Measurements from ENCODE around the gene IFT88.

IFT88 gene

DNA sequence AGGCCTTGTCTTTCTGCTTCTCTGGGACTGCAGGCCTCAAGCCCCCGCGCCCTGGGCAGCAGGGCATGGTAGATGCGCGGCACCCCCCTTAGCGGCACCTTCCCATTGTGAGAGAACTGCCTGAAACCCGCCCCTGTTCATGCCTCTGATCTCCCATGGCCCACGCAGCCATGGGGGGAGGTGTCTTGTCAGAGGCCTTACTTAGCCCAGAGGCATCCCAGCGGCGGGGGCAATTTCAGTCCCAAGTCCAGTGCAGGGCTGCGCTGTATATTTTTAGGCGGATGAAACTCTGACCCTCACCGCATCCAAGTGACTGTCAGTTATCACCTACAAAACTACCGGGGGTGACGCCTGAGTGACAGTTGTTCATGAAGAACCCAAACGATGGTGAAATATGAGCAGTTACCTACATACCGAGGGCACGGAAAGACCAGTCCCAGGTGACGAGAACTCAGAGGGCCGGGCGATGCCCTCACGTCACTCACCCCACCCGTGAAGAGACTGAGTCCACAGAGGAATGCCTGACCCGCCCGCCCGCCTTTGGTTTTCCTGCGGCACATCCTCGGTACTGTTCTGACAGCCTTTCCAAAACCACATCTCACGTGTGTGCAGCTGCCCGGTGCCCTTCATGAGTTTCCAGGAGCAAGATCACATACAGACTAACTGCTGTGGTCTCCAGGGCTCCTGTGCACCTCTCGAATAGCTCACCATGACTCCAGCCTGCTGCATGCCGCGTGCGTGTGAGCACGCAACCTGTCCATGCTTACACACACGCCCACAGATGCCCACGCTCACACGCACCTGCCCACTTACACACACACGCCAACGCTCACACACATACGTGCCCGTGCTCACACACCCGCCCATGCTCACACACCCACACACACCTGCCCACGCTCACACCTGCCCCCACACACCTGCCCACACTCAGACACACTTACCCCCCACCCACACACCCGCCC lies 150.9 kb downstream of the IFT88 start:
- no peak for DNase-seq

DNA sequence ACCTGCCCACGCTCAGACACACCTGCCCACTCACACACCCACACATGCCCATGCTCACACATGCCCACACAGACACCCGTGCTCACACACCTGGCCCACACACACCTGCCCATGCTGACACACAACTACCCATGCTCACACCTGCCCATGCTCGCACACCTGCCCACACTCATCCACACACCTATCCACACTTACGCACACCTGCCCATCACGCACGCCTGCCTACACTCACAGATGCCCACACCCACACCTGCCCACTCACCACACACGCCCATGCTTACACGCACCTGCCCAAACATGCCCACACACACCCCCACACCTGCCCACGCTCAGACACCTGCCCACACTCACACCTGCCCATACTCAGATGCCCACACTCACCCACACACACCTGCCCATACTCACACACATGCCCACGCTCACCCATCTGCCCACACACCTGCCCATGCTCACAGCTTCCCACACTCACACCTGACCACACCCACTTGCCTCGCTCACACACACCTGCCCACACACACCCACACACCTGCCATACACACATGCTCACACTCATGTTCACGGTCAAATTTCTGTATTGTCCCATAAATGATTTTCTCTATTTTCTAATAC lies 152.1 kb downstream of the IFT88 start:
- no peak for DNase-seq

DNA sequence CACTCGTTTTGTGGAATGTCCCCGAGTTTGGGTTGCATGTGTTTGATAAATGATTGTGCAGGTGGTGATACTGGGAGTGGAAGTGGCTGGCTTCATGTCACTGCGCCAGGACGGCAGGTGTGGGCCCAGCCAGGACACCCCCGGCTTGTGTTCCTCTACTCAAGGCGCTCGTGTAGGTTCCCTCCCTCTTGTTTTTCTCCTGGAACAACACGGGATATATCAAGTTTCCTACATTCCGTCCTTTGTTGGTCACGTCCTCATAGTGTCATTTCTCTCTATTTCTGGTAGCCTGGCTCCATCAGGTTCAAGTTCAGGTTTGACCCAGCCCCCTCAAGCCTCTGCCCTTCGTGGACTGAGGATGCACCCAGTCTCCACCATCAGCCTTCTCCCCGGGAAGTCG lies 152.8 kb downstream of the IFT88 start:
- no peak for DNase-seq

DNA sequence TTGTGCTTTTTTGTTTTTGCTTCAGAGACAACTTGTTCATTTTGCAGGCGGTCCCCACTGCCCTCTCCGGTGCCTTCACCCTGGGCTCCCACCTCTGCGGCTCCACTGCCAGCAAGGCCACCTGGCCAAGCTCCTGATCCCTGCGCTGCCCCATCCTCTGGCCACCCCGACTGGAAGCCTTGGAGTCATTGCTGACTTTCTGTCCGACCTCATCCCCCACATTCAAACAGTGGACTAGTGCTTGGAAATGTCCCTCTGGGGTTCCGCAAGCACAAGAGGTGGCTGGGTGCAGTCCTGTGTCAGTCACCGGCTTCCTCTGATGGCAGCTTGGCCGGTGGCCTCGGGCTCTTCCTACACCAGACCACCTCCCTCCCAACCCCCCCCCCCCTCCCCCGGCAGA lies 153.5 kb downstream of the IFT88 start:
- DNase-seq, result no peak

DNA sequence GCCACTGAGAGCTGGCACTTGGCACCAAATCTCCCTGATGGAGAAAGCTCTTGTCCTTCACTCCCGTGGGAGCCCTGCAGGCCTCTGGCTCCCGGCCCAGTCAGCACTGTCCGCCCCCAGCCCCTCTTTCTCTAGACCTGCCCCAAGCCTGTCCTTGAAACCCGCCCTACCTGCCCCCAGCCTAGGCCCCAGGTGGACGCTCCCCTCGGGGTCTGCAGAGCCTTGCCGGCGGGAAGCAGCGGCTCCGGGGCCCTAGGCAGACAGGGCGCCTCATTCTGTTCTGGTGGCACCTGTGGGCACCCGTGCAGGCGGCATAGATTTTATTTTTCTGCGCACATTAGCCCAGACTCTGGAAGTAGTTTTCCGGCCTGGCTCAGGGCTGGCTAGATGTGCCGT lies 154.1 kb downstream of the IFT88 start:
- no peak for DNase-seq

DNA sequence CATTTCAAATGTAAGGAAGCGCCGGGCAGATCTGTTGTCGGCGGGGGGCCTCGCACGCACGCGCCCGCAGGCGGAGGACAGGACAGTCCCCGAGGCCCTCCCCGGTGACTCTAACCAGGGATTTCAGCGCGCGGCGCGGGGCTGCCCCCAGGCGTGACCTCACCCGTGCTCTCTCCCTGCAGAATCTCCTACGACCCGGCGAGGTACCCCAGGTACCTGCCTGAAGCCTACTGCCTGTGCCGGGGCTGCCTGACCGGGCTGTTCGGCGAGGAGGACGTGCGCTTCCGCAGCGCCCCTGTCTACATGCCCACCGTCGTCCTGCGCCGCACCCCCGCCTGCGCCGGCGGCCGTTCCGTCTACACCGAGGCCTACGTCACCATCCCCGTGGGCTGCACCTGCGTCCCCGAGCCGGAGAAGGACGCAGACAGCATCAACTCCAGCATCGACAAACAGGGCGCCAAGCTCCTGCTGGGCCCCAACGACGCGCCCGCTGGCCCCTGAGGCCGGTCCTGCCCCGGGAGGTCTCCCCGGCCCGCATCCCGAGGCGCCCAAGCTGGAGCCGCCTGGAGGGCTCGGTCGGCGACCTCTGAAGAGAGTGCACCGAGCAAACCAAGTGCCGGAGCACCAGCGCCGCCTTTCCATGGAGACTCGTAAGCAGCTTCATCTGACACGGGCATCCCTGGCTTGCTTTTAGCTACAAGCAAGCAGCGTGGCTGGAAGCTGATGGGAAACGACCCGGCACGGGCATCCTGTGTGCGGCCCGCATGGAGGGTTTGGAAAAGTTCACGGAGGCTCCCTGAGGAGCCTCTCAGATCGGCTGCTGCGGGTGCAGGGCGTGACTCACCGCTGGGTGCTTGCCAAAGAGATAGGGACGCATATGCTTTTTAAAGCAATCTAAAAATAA lies 154.7 kb downstream of the IFT88 start:
- no peak for DNase-seq

DNA sequence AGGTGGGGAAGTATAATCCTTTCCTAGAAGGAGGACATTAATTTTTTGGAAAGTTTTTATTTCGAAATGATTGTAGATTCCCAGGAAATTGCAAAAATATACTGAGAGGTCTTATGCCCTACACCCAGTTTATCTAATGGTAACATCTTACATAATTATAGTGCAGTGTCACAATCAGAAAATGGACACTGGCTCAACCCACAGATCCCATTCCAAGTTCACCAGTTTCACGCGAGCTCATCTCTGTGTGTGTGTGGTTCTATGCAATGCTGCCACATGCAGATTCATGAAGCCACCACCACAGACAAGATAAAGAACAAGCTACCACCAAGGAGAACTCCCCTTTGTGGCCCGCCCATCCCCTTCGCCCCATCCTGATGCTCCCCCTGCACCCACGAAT lies 160.9 kb downstream of the IFT88 start:
- no peak for DNase-seq

DNA sequence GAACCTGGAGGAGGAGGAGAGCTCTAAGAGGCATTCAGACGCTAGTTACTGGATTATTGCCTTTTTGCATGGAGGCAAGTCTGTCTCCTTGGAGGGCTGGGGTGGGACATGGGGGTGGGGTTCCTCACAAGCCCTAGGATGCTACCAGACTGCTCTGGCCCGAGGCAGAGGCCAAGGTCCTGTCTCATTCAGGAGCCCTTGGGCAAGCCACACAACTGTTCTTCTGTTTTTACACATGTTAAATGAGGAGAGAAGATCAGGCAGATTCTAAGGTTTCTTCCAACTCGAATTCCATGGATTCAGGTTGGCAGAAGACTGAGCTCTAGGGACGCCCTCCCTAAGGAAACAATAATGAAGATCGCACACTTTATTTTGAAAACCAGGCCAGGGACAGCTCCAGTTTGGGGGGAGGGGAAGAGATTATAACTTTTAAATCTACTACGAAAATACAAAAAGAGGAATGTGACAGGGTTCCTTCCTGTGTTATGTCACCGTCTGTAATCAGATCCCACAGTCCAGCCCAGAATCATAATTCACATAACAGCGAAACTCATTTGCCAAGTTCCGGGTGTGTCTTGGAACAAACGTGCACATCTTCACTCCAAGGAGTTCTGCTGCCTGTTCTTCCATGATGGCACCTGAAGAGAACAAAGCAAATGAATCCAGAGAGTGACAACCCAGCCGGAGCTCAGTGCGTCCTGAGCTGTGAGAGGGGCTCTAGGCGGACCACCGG lies 161.8 kb downstream of the IFT88 start:
- DNase-seq, result no peak

DNA sequence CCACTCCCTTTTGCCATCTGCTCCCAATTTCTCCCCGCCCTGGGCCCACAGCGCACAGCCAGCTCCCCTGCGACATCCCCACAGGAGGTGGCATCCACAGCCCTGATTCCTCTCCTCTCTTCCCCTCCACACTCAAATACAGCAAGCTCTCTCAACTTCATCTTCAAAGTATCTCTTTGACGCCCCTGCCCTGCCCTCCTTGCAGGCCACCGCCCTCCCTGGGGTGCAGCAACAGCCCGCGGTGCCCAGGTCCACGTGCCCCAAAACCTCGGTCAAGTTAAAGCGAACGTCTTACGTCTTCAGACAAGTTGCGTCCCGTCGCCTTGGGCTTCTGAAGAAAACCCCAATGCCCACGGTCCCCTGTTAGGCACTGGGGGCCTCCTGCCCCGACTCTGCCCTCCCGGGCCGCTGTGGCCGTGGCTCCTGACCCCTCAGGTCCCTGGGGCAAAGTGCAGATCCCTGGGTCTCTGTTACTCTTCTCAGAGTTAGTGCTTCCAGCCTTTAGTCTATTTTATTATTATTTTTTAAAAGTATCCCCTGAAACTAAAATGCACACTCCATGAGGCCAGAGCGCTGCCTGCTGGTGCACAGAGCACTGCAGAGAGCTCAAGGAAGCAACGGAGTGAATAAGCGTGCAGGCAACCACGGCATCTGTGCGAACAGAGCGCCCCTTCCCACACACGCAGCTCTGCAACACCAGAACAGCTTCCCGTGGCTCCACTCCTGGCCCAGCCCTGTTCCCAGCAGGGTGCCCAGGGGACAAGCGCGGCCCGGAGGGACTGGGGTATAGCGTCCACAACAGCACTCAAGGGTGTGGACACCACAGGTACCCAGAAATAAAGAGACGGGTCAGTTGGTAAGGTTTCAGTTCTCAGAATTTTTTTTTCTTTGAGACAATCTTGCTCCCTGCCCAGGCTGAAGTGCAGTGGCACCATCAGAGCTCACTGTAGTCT lies 163.0 kb downstream of the IFT88 start:
- DNase-seq, result no peak

DNA sequence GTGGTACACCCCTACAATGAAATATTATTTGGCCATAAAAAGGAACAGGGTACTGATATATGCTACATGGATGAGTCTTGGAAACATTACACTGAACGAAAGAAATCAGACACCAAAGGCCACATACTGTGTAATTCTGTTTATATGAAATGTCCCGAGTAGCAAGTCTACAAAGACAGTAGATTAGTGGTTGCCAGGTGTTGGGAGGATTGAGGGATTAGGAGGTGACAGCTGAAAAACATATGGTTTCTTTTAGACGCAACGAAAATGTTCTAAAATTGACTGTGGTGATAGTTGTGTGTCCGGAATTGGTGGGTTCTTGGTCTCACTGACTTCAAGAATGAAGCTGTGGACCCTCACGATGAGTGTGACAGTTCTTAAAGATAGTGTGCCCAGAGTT lies 171.7 kb downstream of the IFT88 start:
- no peak for DNase-seq

DNA sequence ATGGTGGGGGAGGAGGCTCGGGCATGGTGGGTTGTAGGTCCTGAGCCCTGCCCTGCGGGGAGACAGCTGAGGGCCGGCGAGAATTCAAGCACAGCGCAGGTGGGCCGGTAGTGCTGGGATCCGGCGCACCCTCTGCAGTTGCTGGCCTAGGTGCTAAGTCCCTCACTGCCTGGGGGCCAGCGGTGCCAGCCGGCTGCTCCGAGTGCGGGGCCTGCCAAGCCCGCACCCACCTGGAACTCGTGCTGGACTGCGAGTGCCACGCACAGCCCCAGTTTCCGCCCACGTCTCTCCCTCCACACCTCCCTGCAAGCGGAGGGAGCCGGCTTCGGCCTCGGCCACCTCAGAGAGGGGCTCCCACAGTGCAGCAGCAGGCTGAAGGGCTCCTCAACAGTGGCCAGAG lies 173.1 kb downstream of the IFT88 start:
- DNase-seq, result no peak
